GM19372 (cell line): ENCODE measurements around the gene PEX26.
"Not testable (repeated sequence)": the region's sequence is repeated elsewhere in the genome, so short reads cannot be mapped to it uniquely, and the experiment has no call there.

ENCODE experiments used
- ATAC-seq: cut with Tn5 transposase; IDR thresholded peaks from one replicate; pipeline ENCODE4 v1.9.1; 2021; ENCODE audit warnings: mild to moderate bottlenecking, low read depth, moderate library complexity; ENCODE audit not compliant: unreplicated experiment

PEX26 gene

DNA sequence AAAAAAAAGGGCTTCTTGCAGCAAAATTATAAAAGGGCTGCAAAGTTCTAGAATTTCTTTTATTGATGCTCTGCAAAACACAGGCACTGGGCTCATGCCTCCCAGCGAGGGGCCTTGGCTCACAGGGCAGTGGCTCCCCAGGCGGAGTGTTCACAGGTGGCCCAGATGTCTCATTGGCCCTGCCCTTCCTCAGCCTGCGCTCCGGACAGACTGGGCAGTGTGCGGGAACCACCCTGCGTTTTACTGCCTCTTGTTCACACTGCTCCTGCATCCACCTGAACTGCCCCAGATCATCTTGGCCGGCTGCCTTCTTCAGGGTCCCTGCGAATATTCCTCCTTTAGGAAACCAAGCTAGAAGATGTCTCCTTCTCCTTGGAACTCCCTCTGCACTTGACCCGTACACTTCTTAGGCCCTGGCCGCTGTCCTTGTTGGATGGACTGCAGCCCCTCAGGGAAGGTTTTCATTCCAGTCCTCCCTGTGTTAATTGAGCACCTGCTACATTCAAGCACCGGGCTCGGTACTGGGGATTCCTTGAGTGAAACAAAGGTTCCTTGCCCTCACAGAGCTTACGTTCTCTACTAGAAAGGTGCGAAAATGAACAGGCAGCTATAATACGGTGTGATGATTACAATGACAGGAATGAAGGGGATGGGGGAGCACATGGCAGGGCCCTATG is 37.3 kb downstream of the PEX26 start:
- no peak for ATAC-seq

DNA sequence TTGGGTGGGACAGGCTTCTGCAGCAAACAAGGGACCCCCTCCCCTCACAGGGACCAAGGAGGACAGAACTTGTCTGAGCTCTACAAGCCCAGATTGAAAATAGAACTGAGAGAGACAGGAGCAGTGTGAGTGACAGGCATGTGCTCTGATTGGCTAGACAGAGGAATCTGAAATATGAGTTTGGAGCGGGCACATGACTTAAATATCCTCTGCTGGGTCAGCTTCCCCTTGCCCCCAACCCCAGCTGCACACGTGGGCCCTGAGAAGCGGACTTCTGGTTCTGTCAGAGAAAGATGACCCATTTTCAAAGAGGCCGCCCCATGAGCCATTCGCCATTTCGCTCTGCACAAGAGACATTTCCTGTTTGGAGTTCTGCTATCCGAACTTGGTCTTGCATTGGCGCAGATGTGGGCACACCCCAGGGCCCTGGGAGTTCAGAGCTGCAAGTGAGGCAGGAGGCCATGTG is 38.1 kb downstream of the PEX26 start:
- no peak for ATAC-seq

DNA sequence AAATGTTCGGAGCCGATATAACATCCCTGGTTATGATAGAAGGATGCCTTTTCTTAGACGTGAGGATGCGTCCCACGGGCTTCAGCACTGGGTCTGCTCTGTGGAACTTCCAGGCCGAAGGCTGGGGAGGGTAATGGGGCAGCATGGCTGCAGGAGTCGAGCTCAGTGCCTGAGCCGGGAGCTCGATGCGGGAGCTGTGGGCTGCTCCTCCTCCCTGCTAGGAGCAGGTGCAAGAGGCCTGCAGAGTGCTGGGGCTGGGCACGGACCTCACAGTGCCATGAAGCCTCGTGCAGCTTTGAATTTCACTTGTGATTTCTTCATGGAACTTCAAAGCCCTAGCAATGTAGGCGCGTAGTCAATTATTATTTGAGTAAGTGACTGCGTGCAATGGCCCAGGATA is 38.8 kb downstream of the PEX26 start:
- ATAC-seq: no peak

DNA sequence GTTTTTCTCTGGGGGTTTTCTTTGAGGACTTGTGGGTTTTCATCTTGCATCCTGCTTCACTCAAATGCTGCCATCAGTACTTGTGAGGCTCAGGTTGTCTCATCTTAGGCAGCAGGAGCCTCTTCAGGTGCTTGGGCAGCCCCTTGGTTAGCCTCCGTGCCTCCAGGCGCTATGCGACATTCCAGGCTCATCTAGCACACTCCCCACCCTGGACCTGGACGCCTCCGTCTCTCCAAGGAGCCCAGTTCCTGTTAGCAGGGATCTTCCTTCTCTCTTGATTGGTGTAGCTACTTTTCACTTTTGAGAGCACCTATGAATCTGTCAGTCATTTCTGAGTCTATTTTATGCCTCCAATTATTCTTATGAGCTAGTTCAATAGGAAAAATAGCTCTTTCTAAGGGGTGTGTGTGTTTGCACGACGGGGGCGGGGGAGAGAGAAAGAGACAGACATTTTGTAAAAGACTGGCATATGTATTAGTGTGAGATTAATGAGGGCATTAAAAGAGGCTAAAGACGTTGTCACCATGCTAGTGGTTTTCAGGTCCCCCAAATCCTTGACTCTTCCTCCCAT is 40.6 kb downstream of the PEX26 start:
- no peak for ATAC-seq

DNA sequence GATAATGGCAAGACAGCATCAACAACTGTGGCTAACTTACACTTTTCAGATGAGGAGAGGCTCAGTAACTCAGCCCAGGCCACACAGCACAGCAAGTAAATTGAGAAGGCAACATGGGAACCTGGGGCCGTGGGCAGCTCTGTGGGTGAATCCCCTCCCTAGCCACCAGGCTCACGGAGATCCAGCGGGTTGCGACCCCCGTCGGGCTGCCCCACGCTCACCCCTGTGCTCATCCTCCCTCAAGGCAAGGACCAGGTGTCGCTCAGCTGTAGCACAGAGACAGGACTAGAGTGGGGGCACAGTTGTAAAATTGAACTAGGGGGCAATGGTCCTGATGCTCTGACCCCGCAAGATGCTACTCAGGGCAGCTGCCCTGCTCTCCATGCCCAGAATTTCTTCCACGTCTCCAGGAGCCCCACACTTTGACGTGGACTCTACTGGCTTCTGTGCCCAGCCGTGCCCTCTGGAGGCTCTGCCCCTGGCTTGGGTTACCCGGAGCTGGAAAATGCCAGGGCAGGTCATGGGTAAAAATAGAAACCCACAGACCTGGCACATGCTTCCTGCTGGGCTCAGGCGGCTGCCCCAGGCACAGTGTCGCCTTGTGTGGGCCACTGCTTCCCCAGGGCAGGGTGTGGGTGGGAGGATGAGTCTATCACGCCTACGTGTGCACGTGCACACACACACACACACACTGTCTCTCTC is 41.8 kb downstream of the PEX26 start:
- no peak for ATAC-seq

DNA sequence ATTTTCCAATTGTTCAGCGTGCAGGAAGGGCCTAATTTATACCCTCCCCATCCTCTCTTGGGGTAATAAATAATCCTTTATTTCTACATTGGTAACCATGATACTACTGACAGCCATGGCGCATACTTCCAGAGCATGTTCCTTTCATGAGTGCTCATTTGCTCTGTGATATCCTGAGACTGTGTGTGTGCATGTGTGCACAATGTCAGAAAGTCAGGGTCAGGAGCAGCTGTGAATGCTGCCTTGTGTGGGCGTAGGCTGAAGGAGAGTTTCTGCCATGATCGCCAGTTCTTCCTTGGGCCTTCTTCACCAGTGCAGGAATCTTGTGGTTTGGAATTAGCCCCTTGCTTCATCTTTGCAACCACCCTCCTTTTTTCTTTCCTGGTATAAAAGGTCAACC is 43.1 kb downstream of the PEX26 start:
- ATAC-seq: no peak

DNA sequence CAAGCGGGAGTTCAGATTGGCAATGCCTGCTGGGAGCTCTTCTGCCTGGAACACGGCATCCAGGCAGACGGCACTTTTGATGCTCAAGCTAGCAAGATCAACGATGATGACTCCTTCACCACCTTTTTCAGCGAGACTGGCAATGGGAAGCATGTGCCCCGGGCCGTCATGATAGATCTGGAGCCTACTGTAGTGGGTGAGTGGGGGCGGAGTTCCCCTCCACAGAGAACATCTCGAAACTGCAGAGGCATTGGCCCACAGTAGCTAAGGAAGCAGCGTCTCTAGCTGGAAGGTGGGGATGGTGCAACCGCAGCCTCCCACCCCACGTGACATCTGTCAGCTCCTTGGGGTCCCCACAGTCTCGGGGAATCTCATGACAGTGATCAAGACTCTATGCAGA is 43.7 kb downstream of the PEX26 start:
- ATAC-seq: no peak

DNA sequence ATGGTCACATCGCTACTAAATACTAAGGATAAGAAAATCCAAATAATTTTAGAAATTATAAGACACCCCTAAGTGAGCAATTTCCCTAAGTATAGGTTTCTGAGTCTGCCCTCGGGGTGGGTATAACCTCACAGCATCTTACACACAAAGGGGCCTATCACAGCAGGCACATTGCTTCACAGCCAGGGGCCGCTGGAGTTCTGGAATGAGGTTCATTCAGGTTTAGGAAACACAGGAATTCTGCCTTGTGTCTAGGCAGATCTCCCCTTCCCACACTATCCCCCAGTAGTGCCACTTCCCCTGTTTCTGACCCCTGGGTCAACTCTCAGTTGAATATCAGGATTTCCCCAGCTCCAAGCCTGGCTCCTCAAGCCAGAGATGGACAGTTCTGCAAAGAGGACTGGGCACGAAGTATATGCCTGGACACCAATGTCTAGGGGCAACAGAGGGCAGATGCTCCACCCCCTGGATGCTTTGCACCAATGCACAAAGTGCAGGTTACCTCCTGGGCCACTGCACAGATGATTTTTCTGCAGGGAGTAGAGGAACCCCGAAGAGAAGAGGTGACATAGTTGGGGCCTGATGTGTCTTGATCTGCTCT is 44.3 kb downstream of the PEX26 start:
- ATAC-seq: no peak

DNA sequence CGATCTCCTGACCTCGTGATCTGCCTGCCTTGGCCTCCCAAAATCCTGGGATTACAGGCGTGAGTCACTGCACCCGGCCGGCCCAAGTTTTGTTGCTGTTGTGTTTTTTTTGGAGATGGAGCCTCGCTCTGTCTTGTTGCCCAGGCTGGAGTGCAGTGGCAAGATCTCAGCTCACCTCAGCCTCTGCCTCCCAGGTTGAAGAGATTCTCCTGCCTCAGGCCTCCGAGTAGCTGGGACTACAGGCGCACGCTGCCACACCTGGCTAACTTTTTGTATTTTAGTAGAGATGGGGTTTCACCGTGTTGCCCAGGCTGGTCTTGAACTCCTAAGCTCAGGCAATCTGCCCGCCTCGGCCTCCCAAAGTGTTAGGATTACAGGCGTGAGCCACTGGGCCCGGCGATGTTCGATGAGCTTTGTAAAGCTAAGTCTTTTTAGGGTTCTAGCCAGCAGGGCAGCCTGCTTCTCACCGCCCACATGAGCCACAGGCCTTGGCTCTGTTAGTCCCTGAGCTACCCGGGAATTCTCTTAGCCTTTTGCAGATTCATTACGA is 45.8 kb downstream of the PEX26 start:
- ATAC-seq: not testable (repeated sequence)

DNA sequence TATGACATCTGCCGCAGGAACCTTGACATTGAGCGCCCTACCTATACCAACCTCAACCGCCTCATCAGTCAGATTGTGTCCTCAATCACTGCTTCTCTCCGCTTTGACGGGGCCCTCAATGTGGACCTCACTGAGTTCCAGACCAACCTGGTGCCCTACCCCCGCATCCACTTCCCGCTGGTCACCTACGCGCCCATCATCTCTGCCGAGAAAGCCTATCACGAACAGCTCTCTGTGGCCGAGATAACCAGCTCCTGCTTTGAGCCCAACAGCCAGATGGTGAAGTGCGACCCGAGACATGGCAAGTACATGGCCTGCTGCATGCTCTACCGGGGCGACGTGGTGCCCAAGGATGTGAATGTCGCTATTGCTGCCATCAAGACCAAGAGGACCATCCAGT is 48.8 kb downstream of the PEX26 start:
- no peak for ATAC-seq

DNA sequence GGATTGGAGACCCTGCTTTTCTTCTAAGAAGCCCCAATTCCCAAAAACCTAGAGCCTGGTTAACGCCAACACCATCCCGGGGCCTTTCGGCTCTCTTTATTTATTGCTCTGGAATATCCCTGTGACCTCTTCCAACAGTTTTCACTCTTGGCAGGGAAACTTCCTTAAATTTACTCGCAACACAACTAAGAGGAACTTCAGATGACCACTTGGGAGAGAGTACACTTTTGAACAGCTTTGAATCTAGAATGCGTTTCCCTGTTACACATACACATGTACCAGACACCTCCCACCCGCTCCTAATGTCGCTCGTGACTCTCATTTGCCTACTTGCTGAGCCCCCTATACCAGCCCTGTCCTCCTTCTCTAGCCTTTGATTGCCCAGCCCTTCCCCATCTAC is 52.2 kb downstream of the PEX26 start:
- ATAC-seq: no peak

DNA sequence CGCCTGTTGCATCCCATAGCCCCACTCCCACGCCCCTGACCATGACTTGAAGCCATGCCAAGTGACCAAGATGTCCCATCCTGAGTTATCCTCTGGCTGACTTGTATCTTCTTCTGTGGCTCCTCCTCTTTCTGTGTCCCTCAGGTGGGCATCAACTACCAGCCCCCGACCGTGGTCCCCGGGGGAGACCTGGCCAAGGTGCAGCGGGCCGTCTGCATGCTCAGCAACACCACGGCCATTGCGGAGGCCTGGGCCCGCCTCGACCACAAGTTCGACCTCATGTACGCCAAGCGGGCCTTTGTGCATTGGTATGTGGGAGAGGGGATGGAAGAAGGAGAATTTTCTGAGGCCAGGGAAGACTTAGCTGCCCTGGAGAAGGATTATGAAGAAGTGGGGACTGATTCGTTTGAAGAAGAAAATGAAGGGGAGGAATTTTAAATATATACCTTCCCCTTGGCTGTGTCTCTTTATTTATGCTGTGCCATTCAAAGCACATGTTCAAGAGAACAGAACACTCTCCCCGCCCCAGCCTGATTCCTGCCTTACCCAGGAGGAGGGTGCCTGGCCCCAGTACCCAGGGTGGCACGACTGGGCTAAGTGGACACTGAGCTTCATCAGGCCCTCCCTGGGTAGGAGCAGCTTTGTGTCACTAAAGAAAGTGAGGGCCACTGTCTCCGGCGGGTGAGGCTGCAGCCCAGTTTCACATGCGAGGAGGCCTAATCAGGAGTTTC is 53.1 kb downstream of the PEX26 start:
- no peak for ATAC-seq

DNA sequence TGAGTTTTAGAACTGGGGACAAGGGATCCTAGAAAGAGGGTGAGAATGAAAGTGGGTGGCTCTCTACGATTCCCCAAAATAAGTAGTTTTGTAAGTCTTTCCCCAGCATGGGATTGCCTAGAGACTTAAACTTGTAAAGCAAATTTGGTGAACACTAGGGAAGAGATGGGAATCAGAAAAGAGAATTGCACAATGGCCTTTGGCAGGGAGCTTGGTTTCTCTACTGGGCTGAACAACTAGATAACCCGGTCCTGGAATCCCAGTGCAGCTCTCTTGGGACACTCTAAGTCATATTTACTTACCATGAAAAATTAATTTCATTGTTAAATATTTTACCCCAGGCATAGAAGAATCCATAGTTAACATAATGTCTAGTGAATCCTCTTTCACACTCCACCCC is 55.7 kb downstream of the PEX26 start:
- no peak for ATAC-seq

DNA sequence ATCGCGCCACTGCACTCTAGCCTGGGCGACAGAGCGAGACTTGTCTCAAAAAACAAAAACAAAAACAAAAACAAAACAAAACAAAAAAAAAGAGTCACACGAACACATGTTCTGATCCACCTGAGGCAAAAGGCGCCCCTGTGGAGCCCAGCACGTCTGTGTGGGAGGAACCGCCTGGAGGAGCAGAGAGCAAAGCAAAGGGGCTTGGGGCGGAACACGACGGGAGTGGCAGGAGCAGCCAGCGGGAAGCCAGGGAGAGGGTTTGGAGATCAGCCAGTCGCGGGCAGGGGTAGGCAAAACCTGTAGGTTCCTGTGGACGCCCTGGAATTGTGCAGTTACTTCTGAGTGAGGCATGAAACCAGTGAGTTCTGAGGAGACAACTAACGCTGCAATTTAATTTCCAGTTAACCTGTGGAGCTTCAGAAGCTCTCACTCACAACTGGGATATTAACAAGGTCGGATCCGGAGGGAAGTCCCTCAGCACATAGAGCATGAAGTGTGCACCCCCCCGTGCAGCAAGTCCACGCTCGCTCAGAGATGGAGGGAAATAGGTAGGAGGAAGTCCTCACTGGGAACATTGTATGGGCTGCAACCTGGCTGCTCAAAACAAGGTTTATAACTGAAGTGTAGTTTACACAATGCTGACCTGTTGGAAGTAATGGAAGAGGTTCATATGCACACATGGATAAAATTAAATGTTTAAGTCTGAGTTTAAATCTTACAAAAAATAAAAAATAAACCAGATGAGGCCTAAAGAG is 59.0 kb downstream of the PEX26 start:
- no peak for ATAC-seq

DNA sequence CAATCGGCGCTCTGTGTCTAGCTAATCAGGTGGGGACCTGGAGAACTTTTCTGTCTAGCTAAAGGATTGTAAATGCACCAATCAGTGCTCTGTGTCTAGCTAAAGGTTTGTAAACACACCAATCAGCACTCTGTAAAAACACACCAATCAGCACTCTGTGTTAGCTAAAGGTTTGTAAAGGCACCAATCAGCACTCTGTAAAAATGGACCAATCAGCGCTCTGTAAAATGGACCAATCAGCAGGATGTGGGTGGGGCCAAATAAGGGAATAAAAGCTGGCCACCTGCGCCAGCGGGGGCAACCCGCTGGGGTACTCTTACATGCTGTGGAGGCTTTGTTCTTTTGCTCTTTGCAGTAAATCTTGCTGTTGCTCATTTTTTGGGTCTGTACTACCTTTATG is 63.2 kb downstream of the PEX26 start:
- not testable (repeated sequence) for ATAC-seq

DNA sequence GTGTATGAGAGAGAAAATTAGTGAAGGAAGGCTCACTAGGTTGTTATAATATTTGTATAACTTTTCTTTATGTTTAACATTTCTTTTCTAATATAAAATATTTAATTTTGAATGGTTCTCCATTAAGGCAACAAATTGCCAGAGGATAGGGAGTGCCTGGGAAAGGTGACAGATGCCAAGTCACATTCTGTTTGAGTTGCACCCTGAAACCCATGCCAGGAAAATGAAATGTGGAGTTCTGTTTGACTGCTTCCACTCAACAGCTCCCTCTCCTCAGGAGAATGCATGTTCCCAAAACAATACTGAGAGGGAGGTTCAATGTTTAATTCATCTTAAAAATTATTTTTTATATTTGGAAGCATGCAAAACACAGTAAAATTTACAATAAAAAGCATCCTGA is 66.3 kb downstream of the PEX26 start:
- ATAC-seq: no peak

DNA sequence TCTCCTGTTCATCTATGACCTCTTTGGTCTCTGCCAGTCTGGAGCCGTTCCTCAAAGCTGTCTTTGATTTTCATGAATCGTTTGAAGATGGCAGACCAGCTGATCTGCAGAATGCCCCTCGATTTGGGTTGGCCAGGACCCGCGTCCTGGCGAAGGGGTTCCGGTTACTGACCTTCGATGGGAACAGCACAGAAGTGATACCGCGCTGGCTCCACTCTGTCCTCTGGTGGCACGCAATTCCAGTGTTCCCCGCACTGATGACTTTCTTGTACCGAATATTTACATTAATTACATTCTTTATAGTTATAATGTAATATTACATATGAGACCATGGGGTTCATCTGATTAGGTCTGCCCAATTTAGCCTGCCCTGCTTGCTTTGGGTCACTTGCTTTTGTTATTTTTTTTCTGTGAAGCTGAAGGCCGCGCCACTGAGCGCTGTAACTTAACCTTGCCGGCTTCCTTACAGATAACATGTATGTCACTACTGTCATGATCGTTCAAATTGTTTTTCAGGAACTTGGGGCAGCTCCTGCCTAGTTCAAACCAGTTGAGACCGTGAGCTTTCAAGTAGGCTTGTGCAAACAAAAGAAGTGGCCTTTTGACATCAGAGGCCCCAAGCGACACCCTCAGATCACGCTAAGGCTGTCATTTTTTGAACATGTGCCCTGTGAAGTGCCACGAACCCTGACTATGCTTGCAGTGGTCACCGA is 68.0 kb downstream of the PEX26 start:
- no peak for ATAC-seq

DNA sequence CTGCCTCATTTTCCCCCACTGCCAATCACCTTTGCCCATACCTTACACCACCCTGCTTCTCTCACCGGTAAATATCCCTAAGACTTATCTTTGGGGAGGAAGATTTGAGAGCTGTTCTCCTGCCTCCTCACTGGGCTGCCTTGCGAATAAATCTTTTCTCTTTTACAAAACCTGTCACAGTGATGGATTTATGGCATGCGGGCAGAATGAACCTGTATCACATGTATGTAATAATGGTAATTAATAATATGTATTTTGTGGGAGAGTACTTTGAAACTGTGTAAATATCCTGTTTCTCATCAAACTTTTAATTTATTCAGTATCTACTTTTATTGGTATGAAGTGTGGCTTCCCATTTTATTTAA is 68.6 kb downstream of the PEX26 start:
- ATAC-seq: no peak

DNA sequence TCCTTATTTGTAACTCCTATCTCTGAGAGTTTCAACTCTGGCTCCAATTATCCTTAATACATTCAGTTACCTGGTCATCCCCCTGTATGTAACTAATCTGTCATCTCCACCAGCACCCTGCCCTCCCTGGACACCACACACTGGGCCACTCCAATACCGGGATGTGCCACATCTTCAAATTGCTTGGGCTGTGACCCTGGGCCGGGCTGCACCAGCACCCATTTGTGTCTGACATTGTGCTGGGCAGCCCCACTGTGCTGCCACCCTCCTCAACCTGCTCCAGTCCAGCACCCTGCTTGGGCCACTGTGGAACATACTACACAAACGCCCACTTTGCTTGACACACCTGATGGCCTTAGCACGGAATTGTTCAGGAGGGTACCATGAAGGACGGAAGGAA is 70.0 kb downstream of the PEX26 start:
- ATAC-seq: no peak
